GM23248 (cell line): ENCODE measurements around the gene SUCNR1. TPM values are rescaled to one million over a fixed set of nuclear protein-coding genes. Genes with fewer than 3 reads are reported as not detected.
"Not testable (repeated sequence)": the region's sequence is repeated elsewhere in the genome, so short reads cannot be mapped to it uniquely, and the experiment has no call there.

Experiments used
- DNase-seq: peaks from one replicate; pipeline ENCODE4 v3.0.0-alpha.2; 2015
- H2AFZ ChIP-seq: fragments of 200-600 bp; sonication (generic); 2 replicates; pipeline ENCODE4 v1.6.1; 2016; ENCODE audit warnings: antibody characterized with exemption
- H3F3A ChIP-seq: fragments of 200-600 bp; sonication (generic); 2 replicates; pipeline ENCODE4 v1.6.1; 2016; ENCODE audit warnings: mild to moderate bottlenecking, antibody characterized with exemption, mixed run types; ENCODE audit not compliant: insufficient read depth
- H3K27ac ChIP-seq: fragments of 200-600 bp; sonication (generic); 2 replicates; pipeline ENCODE4 v1.5.1; 2016; ENCODE audit warnings: mild to moderate bottlenecking
- H3K27me3 ChIP-seq: fragments of 200-600 bp; sonication (generic); replicated peaks from 2 replicates; pipeline ENCODE4 v1.6.1; 2016; ENCODE audit warnings: mild to moderate bottlenecking; ENCODE audit not compliant: insufficient read depth
- H3K36me3 ChIP-seq: fragments of 200-600 bp; sonication (generic); 2 replicates; pipeline ENCODE4 v1.6.1; 2016; ENCODE audit warnings: low read depth, mild to moderate bottlenecking
- H3K4me1 ChIP-seq: fragments of 200-600 bp; sonication (generic); 2 replicates; pipeline ENCODE4 v1.6.1; 2016; ENCODE audit warnings: mild to moderate bottlenecking; ENCODE audit not compliant: insufficient read depth
- H3K4me2 ChIP-seq: fragments of 200-600 bp; sonication (generic); one replicate; pipeline ENCODE4 v1.6.1; 2016; ENCODE audit warnings: mild to moderate bottlenecking; ENCODE audit not compliant: unreplicated experiment
- H3K4me3 ChIP-seq: fragments of 200-600 bp; sonication (generic); 2 replicates; pipeline ENCODE4 v1.5.1; 2016; ENCODE audit warnings: mild to moderate bottlenecking
- H3K79me2 ChIP-seq: fragments of 200-600 bp; sonication (generic); 2 replicates; pipeline ENCODE4 v1.6.1; 2016; ENCODE audit warnings: mild to moderate bottlenecking; ENCODE audit not compliant: insufficient read depth
- H3K9ac ChIP-seq: fragments of 200-600 bp; sonication (generic); 2 replicates; pipeline ENCODE4 v1.6.1; 2016; ENCODE audit warnings: mild to moderate bottlenecking
- H3K9me2 ChIP-seq: fragments of 200-600 bp; sonication (generic); 2 replicates; pipeline ENCODE4 v1.6.1; 2016; ENCODE audit warnings: mixed run types, mild to moderate bottlenecking, moderate library complexity; ENCODE audit not compliant: insufficient read depth
- H3K9me3 ChIP-seq: fragments of 200-600 bp; sonication (generic); one replicate; pipeline ENCODE4 v1.6.1; 2017; ENCODE audit warnings: low read depth
- H4K20me1 ChIP-seq: fragments of 200-600 bp; sonication (generic); 2 replicates; pipeline ENCODE4 v1.6.0; 2016; ENCODE audit not compliant: insufficient read depth
- EZH2 ChIP-seq: fragments of 200-600 bp; sonication (generic); IDR thresholded peaks from 2 replicates; pipeline ENCODE4 v1.6.1; 2018; ENCODE audit warnings: antibody characterized with exemption, mild to moderate bottlenecking; ENCODE audit not compliant: insufficient read depth, poor library complexity, severe bottlenecking
- EZH2phosphoT487 ChIP-seq: fragments of 200-600 bp; sonication (generic); IDR thresholded peaks from 2 replicates; pipeline ENCODE4 v1.6.1; 2018; ENCODE audit warnings: antibody characterized with exemption, moderate library complexity, mild to moderate bottlenecking, low read depth; ENCODE audit not compliant: insufficient read depth
- WGBS, 2 experiments: methylation state at CpG; one replicate each; pipeline ENCODE4 v1.1.6; 2015 to 2017; ENCODE audit warnings: low lambda C conversion rate in 2 of 2, low coverage in 1 of 2; ENCODE audit errors: missing lambda C conversion rate in 2 of 2; 5-methylcytosine and 5-hydroxymethylcytosine counted together
- in situ Hi-C: fragments of 300-500 bp; cut with MboI; formaldehyde crosslinking; loops from 2 replicates; pipeline ENCODE4 v1.15.0; 2020
- polyA plus RNA-seq: library from polyadenylated mRNA; unstranded; fragments of >200 nt; fragmentation: Nextera tagmentation; extraction: Ambion mirVana; gene quantifications from 2 replicates; pipeline ENCODE4 v1.2.1, GENCODE V29; 2016
- total RNA-seq: library from RNA; depleted of rRNA; stranded (reverse); fragments of >200 nt; shearing (Covaris generic); gene quantifications from 2 replicates; pipeline ENCODE4 v1.2.3, GENCODE V29; 2014

The SUCNR1 gene
- total and polyA plus RNA-seq, 2 experiments from 2014 or later, result not detected

- H3K9me2 ChIP-seq, result no peaks in the 10 kb centered on the region
- H3K79me2 ChIP-seq, result no peaks in the 10 kb centered on the region
- H3K9me3 ChIP-seq, result no peaks in the 10 kb centered on the region
- H3K4me3 ChIP-seq, result no peak overlapping the region
- in situ Hi-C loops, result no loop called here
- no peak for TF ChIP-seq EZH2
- TF ChIP-seq EZH2phosphoT487, result no peak
- no peak overlapping the region for H3K9ac ChIP-seq
- 68 to 71% methylated on average over 3 of the region's 3 CpGs for WGBS, 2 experiments
- no peaks in the 10 kb centered on the region for H3F3A ChIP-seq
- no peak for DNase-seq
- H3K27me3 ChIP-seq, result no peaks in the 10 kb centered on the region
- no peak overlapping the region for H3K27ac ChIP-seq
- H3K4me2 ChIP-seq, result no peak overlapping the region
- no peaks in the 10 kb centered on the region for H4K20me1 ChIP-seq
- H3K36me3 ChIP-seq, result no peaks in the 10 kb centered on the region
- no peak overlapping the region for H2AFZ ChIP-seq
- H3K4me1 ChIP-seq, result 0 out of 2 replicates have a peak, but pooled peaks cover 7% of the 10 kb centered on the region
Measured at GRCh38 chr3:151845306-151845905, 28.0 kb upstream of the SUCNR1 start.

- H3K27ac ChIP-seq, H3K9me2 ChIP-seq, H3K27me3 ChIP-seq, H3K79me2 ChIP-seq, in situ Hi-C loops, H2AFZ ChIP-seq, H3K9ac ChIP-seq, H3K4me2 ChIP-seq, H3K9me3 ChIP-seq, H3K36me3 ChIP-seq, H3K4me3 ChIP-seq, H4K20me1 ChIP-seq, DNase-seq, H3K4me1 ChIP-seq, H3F3A ChIP-seq: not testable (repeated sequence)
- WGBS, 2 experiments, result 84 to 90% methylated on average over 2 of the region's 2 CpGs
Measured at GRCh38 chr3:151850065-151850464, 23.4 kb upstream of the SUCNR1 start.

- Histone ChIP-seq H3K9ac (no peak overlapping the region), H3K27me3 (no peaks in the 10 kb centered on the region), H2AFZ (no peak overlapping the region), H3K27ac (no peak overlapping the region), H3K9me3 (no peaks in the 10 kb centered on the region), H3K4me1 (no peaks in the 10 kb centered on the region), H3K36me3 (no peaks in the 10 kb centered on the region), H3K4me3 (no peak overlapping the region), H3K79me2 (no peaks in the 10 kb centered on the region), H3F3A (no peaks in the 10 kb centered on the region), H4K20me1 (no peaks in the 10 kb centered on the region), H3K4me2 (no peak overlapping the region), H3K9me2 (no peaks in the 10 kb centered on the region)
- TF ChIP-seq EZH2phosphoT487 (no peak), EZH2 (no peak)
- in situ Hi-C loops, result no loop called here
- 87 to 94% methylated on average over 9 to 11 of the region's 11 CpGs for WGBS, 2 experiments
- no peak for DNase-seq
Measured at GRCh38 chr3:151852074-151852811, 21.2 kb upstream of the SUCNR1 start.

DNA sequence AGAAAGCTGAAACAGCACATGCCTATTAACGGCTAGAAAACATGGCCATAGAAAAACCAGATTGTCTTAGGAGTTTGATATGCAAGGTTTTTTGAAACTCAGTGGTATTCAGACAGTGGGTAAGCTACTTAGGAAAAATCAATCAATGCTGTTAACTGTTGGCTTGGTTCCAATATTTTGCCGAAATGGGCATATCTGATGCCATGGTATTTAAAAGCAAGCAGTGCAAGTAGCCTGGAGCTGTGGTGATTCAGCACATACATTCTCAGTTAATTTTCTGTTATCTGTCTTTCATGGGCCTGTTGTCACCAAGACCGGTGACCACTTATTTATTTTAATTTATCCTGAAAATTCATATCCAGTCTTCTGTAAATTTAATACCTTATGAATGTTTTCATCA is 17.3 kb upstream of the SUCNR1 start:
- no peak for TF ChIP-seq EZH2
- no peak for TF ChIP-seq EZH2phosphoT487
- no peaks in the 10 kb centered on the region for H3K9me3 ChIP-seq
- DNase-seq, result no peak
- no peaks in the 10 kb centered on the region for H3K36me3 ChIP-seq
- H3K27ac ChIP-seq, result no peak overlapping the region
- no peaks in the 10 kb centered on the region for H3K27me3 ChIP-seq
- no peak overlapping the region for H3K9ac ChIP-seq
- H3K4me2 ChIP-seq, result no peak overlapping the region
- in situ Hi-C loops, result no loop called here
- H3K79me2 ChIP-seq, result no peaks in the 10 kb centered on the region
- 89 to 95% methylated on average over 3 of the region's 3 CpGs for WGBS, 2 experiments
- no peaks in the 10 kb centered on the region for H3K9me2 ChIP-seq
- no peak overlapping the region for H2AFZ ChIP-seq
- no peaks in the 10 kb centered on the region for H4K20me1 ChIP-seq
- H3K4me3 ChIP-seq, result no peak overlapping the region
- no peaks in the 10 kb centered on the region for H3K4me1 ChIP-seq
- no peaks in the 10 kb centered on the region for H3F3A ChIP-seq
